ENCODE data around the gene CFDP1. TPM values are rescaled to one million over a fixed set of nuclear protein-coding genes. Genes with fewer than 3 reads are reported as not detected.
"Not testable (repeated sequence)": the region's sequence is repeated elsewhere in the genome, so short reads cannot be mapped to it uniquely, and the experiment has no call there.

The CFDP1 gene
- total RNA-seq, 1 donor from 2014 or later: 65.7 TPM

GRCh38 chr16:75429621-75430403 is 3.5 kb downstream of the CFDP1 start:
- peaks cover 20% of the 10 kb centered on the region for H3K4me1 Mint-ChIP-seq (ENCODE audit: unreplicated experiment)
- H3K36me3 Mint-ChIP-seq (ENCODE audit: low read depth, unreplicated experiment): peaks cover 4% of the 10 kb centered on the region
- H3K9me3 Mint-ChIP-seq (ENCODE audit: unreplicated experiment): no peaks in the 10 kb centered on the region
- peaks cover 10% of the 10 kb centered on the region for H3K27me3 Mint-ChIP-seq (ENCODE audit: unreplicated experiment)
- peak overlapping the region; percentile 71 for H3K27ac Mint-ChIP-seq (ENCODE audit: unreplicated experiment)
- no peak for DNase-seq (ENCODE audit: low spot score)
- TF ChIP-seq CTCF (IDR thresholded peaks at IDR 0.05; ENCODE audit: unreplicated experiment): no peak
- H3K4me3 Mint-ChIP-seq (ENCODE audit: unreplicated experiment): no peak overlapping the region

GRCh38 chr16:75426524-75426923 is 6.8 kb downstream of the CFDP1 start:
- H3K9me3 Mint-ChIP-seq (ENCODE audit: unreplicated experiment): not testable (repeated sequence)
- H3K27me3 Mint-ChIP-seq (ENCODE audit: unreplicated experiment): peaks cover 10% of the 10 kb centered on the region

DNA sequence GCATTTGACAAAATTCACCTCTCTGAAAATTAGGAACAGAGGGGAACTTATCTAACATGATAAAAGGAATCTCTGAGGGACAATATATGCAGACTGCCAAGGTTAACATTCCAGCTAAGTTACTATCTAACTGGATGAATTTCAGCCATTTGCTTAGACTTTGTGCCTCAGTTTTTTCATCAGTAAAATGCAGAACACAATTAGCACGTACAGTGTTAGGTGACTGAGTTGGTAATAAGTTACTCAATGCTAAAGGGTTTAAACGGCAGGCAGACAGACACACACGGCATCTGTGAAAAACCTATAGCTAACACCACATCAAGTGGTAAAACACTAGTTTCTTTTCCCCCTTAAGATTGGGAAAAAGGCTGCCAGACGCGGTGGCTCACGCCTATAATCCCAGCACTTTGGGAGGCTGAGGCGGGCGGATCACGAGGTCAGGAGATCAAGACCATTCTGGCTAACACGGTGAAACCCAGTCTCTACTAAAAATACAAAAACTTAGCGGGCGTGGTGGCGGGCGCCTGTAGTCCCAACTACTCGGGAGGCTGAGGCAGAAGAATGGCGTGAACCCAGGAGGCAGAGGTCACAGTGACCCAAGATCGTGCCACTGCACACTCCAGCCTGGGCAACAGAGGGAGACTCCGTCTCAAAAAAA is 9.1 kb downstream of the CFDP1 start:
- H3K36me3 Mint-ChIP-seq (ENCODE audit: low read depth, unreplicated experiment): not testable (repeated sequence)

More at GRCh38 chr16:75426524-75426923, 6.8 kb downstream of the CFDP1 start:
- peaks cover 16% of the 10 kb centered on the region for H3K4me1 Mint-ChIP-seq (ENCODE audit: unreplicated experiment)
- not testable (repeated sequence) for H3K36me3 Mint-ChIP-seq (ENCODE audit: low read depth, unreplicated experiment); H3K27ac Mint-ChIP-seq (ENCODE audit: unreplicated experiment); H3K4me3 Mint-ChIP-seq (ENCODE audit: unreplicated experiment); DNase-seq (ENCODE audit: low spot score)

DNA sequence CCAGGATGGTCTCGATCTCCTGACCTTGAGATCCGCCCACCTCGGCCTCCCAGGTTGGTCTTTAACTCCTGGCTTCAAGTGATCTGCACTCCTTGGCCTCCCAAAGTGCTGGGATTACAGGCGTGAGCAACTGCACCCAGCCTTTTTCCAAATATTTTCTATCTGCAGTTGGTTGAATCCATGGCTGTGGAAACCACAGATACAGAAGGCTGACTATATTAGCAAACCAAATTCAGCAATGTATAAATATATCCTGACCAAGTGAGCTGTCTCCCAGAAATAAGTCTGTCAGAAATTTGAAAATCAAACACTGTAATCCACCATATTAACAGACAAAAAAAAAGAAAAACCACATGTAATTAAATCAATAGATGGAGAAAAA is 9.6 kb downstream of the CFDP1 start:
- Mint-ChIP-seq H3K27ac (ENCODE audit: unreplicated experiment) (peak overlapping the region; percentile 48), H3K27me3 (ENCODE audit: unreplicated experiment) (peaks cover 5% of the 10 kb centered on the region), H3K36me3 (ENCODE audit: low read depth, unreplicated experiment) (no peaks in the 10 kb centered on the region), H3K4me3 (ENCODE audit: unreplicated experiment) (no peak overlapping the region), H3K4me1 (ENCODE audit: unreplicated experiment) (peaks cover 23% of the 10 kb centered on the region), H3K9me3 (ENCODE audit: unreplicated experiment) (no peaks in the 10 kb centered on the region)
- no peak for TF ChIP-seq CTCF (IDR thresholded peaks at IDR 0.05; ENCODE audit: unreplicated experiment)
- no peak for DNase-seq (ENCODE audit: low spot score)

More for the DNA sequence above, 9.1 kb downstream of the CFDP1 start:
- H3K27me3 Mint-ChIP-seq (ENCODE audit: unreplicated experiment); H3K4me3 Mint-ChIP-seq (ENCODE audit: unreplicated experiment); DNase-seq (ENCODE audit: low spot score); H3K9me3 Mint-ChIP-seq (ENCODE audit: unreplicated experiment): not testable (repeated sequence)
- Mint-ChIP-seq H3K4me1 (ENCODE audit: unreplicated experiment) (peaks cover 23% of the 10 kb centered on the region), H3K27ac (ENCODE audit: unreplicated experiment) (peak overlapping the region; percentile 48)

GRCh38 chr16:75421820-75422126 is 11.5 kb downstream of the CFDP1 start:
- Mint-ChIP-seq H3K4me3 (ENCODE audit: unreplicated experiment) (peak overlapping the region; percentile 56), H3K27me3 (ENCODE audit: unreplicated experiment) (peaks cover 2% of the 10 kb centered on the region), H3K4me1 (ENCODE audit: unreplicated experiment) (peaks cover 17% of the 10 kb centered on the region), H3K27ac (ENCODE audit: unreplicated experiment) (peak overlapping the region; percentile 98), H3K36me3 (ENCODE audit: low read depth, unreplicated experiment) (no peaks in the 10 kb centered on the region), H3K9me3 (ENCODE audit: unreplicated experiment) (no peaks in the 10 kb centered on the region)
- no peak for DNase-seq (ENCODE audit: low spot score)
- TF ChIP-seq CTCF (IDR thresholded peaks at IDR 0.05; ENCODE audit: unreplicated experiment): no peak
